ENCODE measurements around the gene KHK.
"Not testable (repeated sequence)": the region's sequence is repeated elsewhere in the genome, so short reads cannot be mapped to it uniquely, and the experiment has no call there.

The KHK gene

GRCh38 chr2:27060323-27060722 is 26.2 kb upstream of the KHK start:
- DNase-seq, result no peak

- DNase-seq, result no peak
These were observed 21.4 kb upstream of the KHK start for GRCh38 chr2:27065128-27065527.

- no peak for DNase-seq
These were observed 19.2 kb upstream of the KHK start for GRCh38 chr2:27067385-27067784.

- no peak for DNase-seq
These were observed 17.1 kb upstream of the KHK start for GRCh38 chr2:27069436-27069835.

- no peak for DNase-seq
These were observed 16.5 kb upstream of the KHK start for GRCh38 chr2:27069961-27070618.

- DNase-seq, result no peak
These were observed 15.8 kb upstream of the KHK start for GRCh38 chr2:27070653-27071276.

- DNase-seq, result peak; percentile 91
These were observed 15.1 kb upstream of the KHK start, which contains the start of gene OST4 for GRCh38 chr2:27071277-27071989. Gene OST4, minus strand, starts transcription at chr2:27071654.

- DNase-seq, result peak; percentile 53
These were observed 14.4 kb upstream of the KHK start for GRCh38 chr2:27071990-27072830.

GRCh38 chr2:27072920-27073319 is 13.7 kb upstream of the KHK start:
- DNase-seq, result no peak

- DNase-seq, result no peak
These were observed 12.8 kb upstream of the KHK start for GRCh38 chr2:27073782-27074181.

- peak; percentile 62 for DNase-seq
These were observed 11.6 kb upstream of the KHK start for GRCh38 chr2:27074738-27075565.

GRCh38 chr2:27075566-27075871 is 11.1 kb upstream of the KHK start:
- not testable (repeated sequence) for DNase-seq

- no peak for DNase-seq
These were observed 10.2 kb upstream of the KHK start for GRCh38 chr2:27076323-27076722.

- no peak for DNase-seq
These were observed 9.3 kb upstream of the KHK start for GRCh38 chr2:27077231-27077630.

GRCh38 chr2:27078267-27079194 is 8.0 kb upstream of the KHK start, which contains the start of gene EMILIN1:
Gene EMILIN1, plus strand, starts transcription at chr2:27078615. Its CDS starts 451 bp downstream, at chr2:27079066.
- no peak for DNase-seq

GRCh38 chr2:27079233-27080139 is 7.1 kb upstream of the KHK start:
- no peak for DNase-seq

- no peak for DNase-seq
These were observed 6.5 kb upstream of the KHK start for GRCh38 chr2:27080140-27080469.

- DNase-seq, result no peak
These were observed 6.0 kb upstream of the KHK start for GRCh38 chr2:27080603-27080936.

GRCh38 chr2:27081984-27082772 is 4.4 kb upstream of the KHK start:
- no peak for DNase-seq
